K562 (cell line): Measurements from ENCODE around the gene MRPL33.

Experiments used
- BMI1 ChIP-seq: fragments of 150-350 bp; IDR thresholded peaks from 2 replicates; pipeline ENCODE4 v1.6.1; 2014; ENCODE audit warnings: low read length
- CTCF ChIP-seq, 3 experiments: IDR thresholded peaks in 2 of 3; conservative IDR thresholded peaks in 1 of 3; 2 replicates each; pipeline ENCODE4 v1.5.1; 2011 to 2012; ENCODE audit warnings: low read length in 3 of 3, mild to moderate bottlenecking in 3 of 3, control low read depth in 2 of 3, improper control_type of control experiment in 1 of 3, inconsistent platforms in 1 of 3, low read depth in 1 of 3, mixed read lengths in 1 of 3, moderate library complexity in 1 of 3; ENCODE audit not compliant: insufficient read depth in 2 of 3
- GATA2 ChIP-seq: sonication (generic); formaldehyde crosslinking; IDR thresholded peaks from 2 replicates; pipeline ENCODE4 v1.4.0; 2020; ENCODE audit warnings: mild to moderate bottlenecking, missing genetic modification reagents
- KAT7 ChIP-seq: sonication (generic); formaldehyde crosslinking; IDR thresholded peaks from 2 replicates; pipeline ENCODE4 v1.8.0; 2022; ENCODE audit warnings: missing genetic modification reagents, mild to moderate bottlenecking, borderline replicate concordance
- NFE2L1 ChIP-seq: fragments of 450-650 bp; IDR thresholded peaks from 2 replicates; pipeline ENCODE4 v1.6.1; 2016; ENCODE audit warnings: missing genetic modification characterization, low read depth, mild to moderate bottlenecking, missing compliant biosample characterization, moderate library complexity, borderline replicate concordance
- POLR2A ChIP-seq: fragments of 450-650 bp; conservative IDR thresholded peaks from 2 replicates; pipeline ENCODE4 v1.6.1; 2016
- PREB ChIP-seq: sonication (generic); formaldehyde crosslinking; IDR thresholded peaks from 2 replicates; pipeline ENCODE4 v1.8.1; 2023; ENCODE audit warnings: mild to moderate bottlenecking, missing genetic modification reagents
- PTRF ChIP-seq: fragments of 450-650 bp; IDR thresholded peaks from 2 replicates; pipeline ENCODE4 v1.6.1; 2016; ENCODE audit warnings: mild to moderate bottlenecking, missing genetic modification characterization, missing compliant biosample characterization
- SRF ChIP-seq, 2 experiments: fragments of 250-450, 450-650 bp in 1 of 2; sonication (Bioruptor Pico) in 1 of 2; sonication (generic) in 1 of 2; formaldehyde crosslinking; IDR thresholded peaks; 2 replicates each; pipeline versions ENCODE4 v1.5.0 to v1.5.1; 2020 to 2022; ENCODE audit warnings: mild to moderate bottlenecking in 1 of 2, missing genetic modification reagents in 1 of 2
- TGIF2 ChIP-seq: sonication (generic); formaldehyde crosslinking; IDR thresholded peaks from 2 replicates; pipeline ENCODE4 v1.8.1; 2022; ENCODE audit warnings: mild to moderate bottlenecking, missing genetic modification reagents, moderate library complexity
- ZFP36 ChIP-seq: fragments of 150-350 bp; IDR thresholded peaks from 2 replicates; pipeline ENCODE4 v1.6.1; 2018; ENCODE audit warnings: low read length, low read depth; ENCODE audit not compliant: partially characterized antibody
- ZNF217 ChIP-seq: sonication (generic); formaldehyde crosslinking; IDR thresholded peaks from 2 replicates; pipeline ENCODE4 v1.8.0; 2022; ENCODE audit warnings: mild to moderate bottlenecking, missing genetic modification reagents
- TF ChIP-seq, protein P1 (sequence below): fragments of 250-450 bp; sonication (Bioruptor Pico); IDR thresholded peaks from 2 replicates; pipeline ENCODE4 v1.8.0; 2021; ENCODE audit warnings: borderline replicate concordance, mild to moderate bottlenecking, moderate library complexity; ENCODE audit not compliant: poor library complexity, severe bottlenecking
- TF ChIP-seq, protein P2 (sequence below): sonication (generic); formaldehyde crosslinking; IDR thresholded peaks from 2 replicates; pipeline ENCODE4 v1.9.0; 2022; ENCODE audit warnings: mild to moderate bottlenecking, missing genetic modification reagents

DNA sequence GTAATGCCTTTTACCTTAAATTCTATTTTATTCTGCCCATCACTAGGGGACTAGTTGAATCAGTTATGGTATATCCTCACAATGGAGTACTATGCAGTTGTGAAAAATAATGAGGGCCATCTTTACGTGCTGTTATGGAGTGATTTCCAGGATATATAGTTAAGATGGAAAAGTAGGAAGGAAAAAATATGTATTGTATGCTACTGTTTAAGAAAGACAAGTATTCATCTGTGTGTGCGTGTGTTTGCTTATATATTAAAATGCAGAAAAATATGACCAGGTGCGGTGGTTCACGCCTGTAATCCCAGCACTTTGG is 32.5 kb upstream of the MRPL33 start:
- TF ChIP-seq, protein P1, sequence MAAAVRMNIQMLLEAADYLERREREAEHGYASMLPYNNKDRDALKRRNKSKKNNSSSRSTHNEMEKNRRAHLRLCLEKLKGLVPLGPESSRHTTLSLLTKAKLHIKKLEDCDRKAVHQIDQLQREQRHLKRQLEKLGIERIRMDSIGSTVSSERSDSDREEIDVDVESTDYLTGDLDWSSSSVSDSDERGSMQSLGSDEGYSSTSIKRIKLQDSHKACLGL (CRISPR knock-in tag) = no peak
- TF ChIP-seq PTRF (no peak), CTCF (IDR thresholded peaks at IDR 0.05 in 2 of 3, conservative IDR thresholded peaks at IDR 0.05 in 1 of 3; ENCODE audit: insufficient read depth in 2 of 3, low read depth in 1 of 3, low read length in 3 of 3) (no peak), POLR2A (no peak), ZNF217 (no peak), GATA2 (CRISPR knock-in tag) (no peak), KAT7 (CRISPR knock-in tag) (no peak), BMI1 (no peak), ZFP36 (no peak), TGIF2 (CRISPR knock-in tag) (no peak), NFE2L1 (tag) (no peak), PREB (CRISPR knock-in tag) (no peak), SRF (CRISPR knock-in tag; IDR thresholded peaks at IDR 0.05) (no peak)
- TF ChIP-seq, protein P2, sequence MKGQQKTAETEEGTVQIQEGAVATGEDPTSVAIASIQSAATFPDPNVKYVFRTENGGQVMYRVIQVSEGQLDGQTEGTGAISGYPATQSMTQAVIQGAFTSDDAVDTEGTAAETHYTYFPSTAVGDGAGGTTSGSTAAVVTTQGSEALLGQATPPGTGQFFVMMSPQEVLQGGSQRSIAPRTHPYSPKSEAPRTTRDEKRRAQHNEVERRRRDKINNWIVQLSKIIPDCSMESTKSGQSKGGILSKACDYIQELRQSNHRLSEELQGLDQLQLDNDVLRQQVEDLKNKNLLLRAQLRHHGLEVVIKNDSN = no peak
